Hepatocyte (in vitro differentiated cells): ENCODE data around the gene COA8. TPM values are rescaled to one million over a fixed set of nuclear protein-coding genes. Genes with fewer than 3 reads are reported as not detected.
A peak's percentile ranks its signal among the peaks of the same experiment; 100 is the strongest.

ENCODE experiments used
- DNase-seq: peaks from one replicate; pipeline ENCODE4 v3.0.0-alpha.2; 2016; ENCODE audit warnings: low spot score
- H2AFZ ChIP-seq: fragments of 200-600 bp; sonication (generic); 2 replicates; pipeline ENCODE4 v1.6.0; 2016; ENCODE audit warnings: antibody characterized with exemption, mild to moderate bottlenecking
- H3K27ac ChIP-seq: fragments of 200-600 bp; sonication (generic); 2 replicates; pipeline ENCODE4 v1.5.1; 2016; ENCODE audit warnings: mild to moderate bottlenecking
- H3K27me3 ChIP-seq: fragments of 200-600 bp; sonication (generic); 2 replicates; pipeline ENCODE4 v1.6.1; 2016
- H3K36me3 ChIP-seq: fragments of 200-600 bp; sonication (generic); replicated peaks from 2 replicates; pipeline ENCODE4 v1.5.1; 2016; ENCODE audit warnings: low read depth; ENCODE audit not compliant: insufficient read depth
- H3K4me1 ChIP-seq: fragments of 200-600 bp; sonication (generic); 2 replicates; pipeline ENCODE4 v1.5.1; 2016; ENCODE audit warnings: mild to moderate bottlenecking, moderate library complexity; ENCODE audit not compliant: insufficient read depth
- H3K4me2 ChIP-seq: fragments of 200-600 bp; sonication (generic); 2 replicates; pipeline ENCODE4 v1.6.0; 2016
- H3K4me3 ChIP-seq: fragments of 200-600 bp; sonication (generic); 2 replicates; pipeline ENCODE4 v1.5.1; 2016; ENCODE audit warnings: mild to moderate bottlenecking
- H3K79me2 ChIP-seq: fragments of 200-600 bp; sonication (generic); 2 replicates; pipeline ENCODE4 v1.6.0; 2017; ENCODE audit warnings: mild to moderate bottlenecking
- H3K9me2 ChIP-seq: fragments of 200-600 bp; sonication (generic); replicated peaks from 2 replicates; pipeline ENCODE4 v1.6.0; 2017; ENCODE audit warnings: mild to moderate bottlenecking; ENCODE audit not compliant: insufficient read depth
- H3K9me3 ChIP-seq: fragments of 200-600 bp; sonication (generic); 2 replicates; pipeline ENCODE4 v1.5.1; 2016; ENCODE audit warnings: low read depth, mild to moderate bottlenecking
- H4K20me1 ChIP-seq: fragments of 200-600 bp; sonication (generic); 2 replicates; pipeline ENCODE4 v1.6.0; 2016; ENCODE audit warnings: mild to moderate bottlenecking; ENCODE audit not compliant: insufficient read depth, poor library complexity, severe bottlenecking
- CTCF ChIP-seq: fragments of 200-600 bp; sonication (generic); IDR thresholded peaks from 2 replicates; pipeline ENCODE4 v1.5.1; 2016; ENCODE audit warnings: antibody characterized with exemption, mild to moderate bottlenecking; ENCODE audit not compliant: poor library complexity
- EZH2 ChIP-seq: fragments of 200-600 bp; sonication (generic); IDR thresholded peaks from 2 replicates; pipeline ENCODE4 v1.6.1; 2016; ENCODE audit warnings: antibody characterized with exemption, mild to moderate bottlenecking, borderline replicate concordance
- EZH2phosphoT487 ChIP-seq: fragments of 200-600 bp; sonication (generic); IDR thresholded peaks from one replicate; pipeline ENCODE4 v1.6.1; 2018; ENCODE audit warnings: antibody characterized with exemption, mild to moderate bottlenecking, low read depth, moderate library complexity; ENCODE audit not compliant: unreplicated experiment, severe bottlenecking
- WGBS: methylation state at CpG from one replicate; pipeline ENCODE4 v1.1.6; 2016; ENCODE audit warnings: low lambda C conversion rate; ENCODE audit errors: missing lambda C conversion rate; 5-methylcytosine and 5-hydroxymethylcytosine counted together
- polyA plus RNA-seq: library from polyadenylated mRNA; unstranded; fragments of >200 nt; fragmentation: Nextera tagmentation; extraction: Ambion mirVana; gene quantifications from 2 replicates; pipeline ENCODE4 v1.2.1, GENCODE V29; 2016
- total RNA-seq: library from RNA; depleted of rRNA; stranded (reverse); fragments of >200 nt; gene quantifications from 2 replicates; pipeline ENCODE4 v1.2.3, GENCODE V29; 2014

Gene COA8
- total and polyA plus RNA-seq, 2 experiments from 2014 or later: 58.7 to 68.2 TPM

- Histone ChIP-seq H3K9me2 (no peaks in the 10 kb centered on the region), H3K9me3 (no peaks in the 10 kb centered on the region), H3K36me3 (no peaks in the 10 kb centered on the region), H3K4me2 (peak overlapping the region; percentile 100), H3K4me3 (no peak overlapping the region), H3K4me1 (peaks cover 55% of the 10 kb centered on the region), H4K20me1 (peaks cover 8% of the 10 kb centered on the region), H3K27ac (peak overlapping the region; percentile 99), H2AFZ (no peak overlapping the region), H3K27me3 (peaks cover 4% of the 10 kb centered on the region), H3K79me2 (peaks cover 55% of the 10 kb centered on the region)
- DNase-seq: no peak
- 74% methylated on average over 8 of the region's 8 CpGs for WGBS
- TF ChIP-seq EZH2phosphoT487 (no peak), CTCF (no peak), EZH2 (no peak)
These were observed 36.4 kb upstream of the COA8 start for GRCh38 chr14:103526247-103526913.

- peaks cover 4% of the 10 kb centered on the region for H4K20me1 ChIP-seq
- H3K4me3 ChIP-seq: no peak overlapping the region
- 100% methylated on average over 1 of the region's 1 CpG for WGBS
- DNase-seq: no peak
- peaks cover 51% of the 10 kb centered on the region for H3K79me2 ChIP-seq
- peaks cover 55% of the 10 kb centered on the region for H3K4me1 ChIP-seq
- H3K27me3 ChIP-seq: peaks cover 4% of the 10 kb centered on the region
- H3K4me2 ChIP-seq: no peak overlapping the region
- H3K9me3 ChIP-seq: no peaks in the 10 kb centered on the region
- no peaks in the 10 kb centered on the region for H3K36me3 ChIP-seq
- H3K9me2 ChIP-seq: no peaks in the 10 kb centered on the region
- no peak for TF ChIP-seq EZH2phosphoT487
- no peak for TF ChIP-seq CTCF
- TF ChIP-seq EZH2: no peak
- H2AFZ ChIP-seq: no peak overlapping the region
- H3K27ac ChIP-seq: peak overlapping the region; percentile 99
These were observed 35.9 kb upstream of the COA8 start for GRCh38 chr14:103526914-103527248.

DNA sequence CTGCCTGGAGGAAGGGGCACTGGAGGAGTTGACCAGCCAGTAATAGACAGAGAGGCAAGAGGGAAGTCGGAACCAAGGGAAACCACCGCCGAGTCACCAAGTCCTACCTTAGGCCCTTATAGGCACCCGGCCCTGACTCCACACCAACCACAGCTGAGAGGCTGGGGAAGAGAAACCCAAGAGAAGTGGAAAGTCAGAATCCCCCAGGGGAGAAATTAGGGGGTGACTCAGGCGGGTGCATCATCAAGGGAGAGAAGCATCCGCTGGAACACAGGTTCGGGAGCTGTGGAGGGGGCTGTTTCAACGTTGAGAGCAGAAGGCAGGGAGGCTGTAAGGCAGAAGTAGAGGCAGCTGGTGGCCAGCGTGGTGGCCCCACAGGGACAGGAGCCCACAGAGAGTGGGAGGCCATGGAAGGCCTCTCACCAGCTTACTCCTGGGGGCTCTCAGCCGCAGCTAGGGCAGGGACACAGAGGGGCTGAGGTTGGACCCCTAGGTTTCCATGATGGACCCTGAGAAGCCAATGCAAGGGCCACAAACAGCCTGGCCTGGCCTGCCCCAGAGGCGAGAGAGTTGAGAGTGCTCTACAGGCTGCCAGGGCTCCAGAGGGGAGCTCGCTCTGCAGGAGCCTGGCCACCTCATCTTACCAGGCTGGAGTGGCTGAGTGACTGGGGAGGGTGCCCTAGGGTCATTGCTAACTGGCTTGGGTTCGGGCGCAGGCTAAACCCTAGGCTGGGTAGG lies 35.2 kb upstream of the COA8 start:
- no peak overlapping the region for H2AFZ ChIP-seq
- H3K9me2 ChIP-seq: no peaks in the 10 kb centered on the region
- no peak for DNase-seq
- H3K9me3 ChIP-seq: no peaks in the 10 kb centered on the region
- peaks cover 55% of the 10 kb centered on the region for H3K4me1 ChIP-seq
- H3K27me3 ChIP-seq: peaks cover 4% of the 10 kb centered on the region
- H3K4me3 ChIP-seq: no peak overlapping the region
- peak overlapping the region; percentile 92 for H3K4me2 ChIP-seq
- H3K36me3 ChIP-seq: no peaks in the 10 kb centered on the region
- TF ChIP-seq CTCF (no peak), EZH2 (no peak), EZH2phosphoT487 (no peak)
- 90% methylated on average over 14 of the region's 14 CpGs for WGBS
- H3K79me2 ChIP-seq: peaks cover 48% of the 10 kb centered on the region
- H3K27ac ChIP-seq: peak overlapping the region; percentile 99
- H4K20me1 ChIP-seq: no peaks in the 10 kb centered on the region
